ENCODE data around the gene ARFIP2. TPM values are rescaled to one million over a fixed set of nuclear protein-coding genes. Genes with fewer than 3 reads are reported as not detected.

ARFIP2 gene
- total RNA-seq, 1 experiment from 2014 or later: 55.1 TPM

DNA sequence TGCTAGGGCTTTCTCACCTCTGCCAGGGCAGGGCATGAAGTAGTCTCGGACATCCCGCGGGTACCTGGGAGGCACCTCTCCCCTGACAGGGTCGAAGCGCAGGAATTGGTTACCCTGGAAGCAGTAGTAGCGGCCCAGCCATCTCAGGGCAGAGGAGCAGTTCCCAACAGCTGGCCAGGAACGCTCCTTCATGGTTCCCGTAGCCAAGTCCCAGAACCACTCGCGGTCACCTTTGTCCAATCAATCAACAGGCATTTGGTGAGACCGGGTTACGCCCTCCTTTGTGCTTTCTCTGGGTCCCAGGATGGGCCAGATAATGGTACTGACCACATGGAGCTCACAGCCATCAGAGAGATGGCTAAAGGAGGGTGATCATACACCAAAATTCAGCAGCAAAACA, 43.7 kb downstream of the ARFIP2 start:
- Histone ChIP-seq H3K23me2 (ENCODE audit: insufficient read length, low read depth, low read length, poor library complexity, severe bottlenecking) (no peaks in the 10 kb centered on the region), H3K4me1 (ENCODE audit: insufficient read depth, low read length) (no peaks in the 10 kb centered on the region), H3K18ac (ENCODE audit: insufficient read length, low read depth, low read length) (no peak overlapping the region), H3K27me3 (ENCODE audit: insufficient read depth, low read length) (no peaks in the 10 kb centered on the region), H3K9ac (ENCODE audit: extremely low read depth, insufficient read length, low read length) (no peak overlapping the region), H3K14ac (ENCODE audit: insufficient read depth, low read length) (no peak overlapping the region), H2BK5ac (ENCODE audit: insufficient read length, low read length) (no peak overlapping the region), H2AK5ac (ENCODE audit: insufficient read length, low read length) (no peak overlapping the region), H3K56ac (ENCODE audit: insufficient read length, low read depth, low read length) (no peak overlapping the region), H3K79me1 (ENCODE audit: insufficient read depth, low read depth, low read length, poor library complexity, severe bottlenecking) (no peaks in the 10 kb centered on the region), H2BK120ac (ENCODE audit: low read depth, low read length, poor library complexity, severe bottlenecking) (no peak overlapping the region), H4K91ac (ENCODE audit: insufficient read length, low read depth, low read length) (no peak overlapping the region), H2BK20ac (ENCODE audit: low read depth, low read length, poor library complexity, severe bottlenecking) (no peak overlapping the region), H4K5ac (ENCODE audit: insufficient read length, low read depth, low read length) (no peak overlapping the region), H3K23ac (ENCODE audit: insufficient read length, low read depth, low read length) (no peak overlapping the region), H3K4ac (ENCODE audit: low read depth, low read length) (no peak overlapping the region), H4K8ac (replicated peaks; ENCODE audit: insufficient read length, low read depth, low read length) (no peak overlapping the region), H3K79me2 (ENCODE audit: insufficient read depth, low read length) (no peaks in the 10 kb centered on the region), H3K27ac (ENCODE audit: insufficient read length, low read depth, low read length) (no peak overlapping the region), H3K4me2 (ENCODE audit: insufficient read depth, insufficient read length, low read length) (no peak overlapping the region), H3K9me3 (ENCODE audit: control insufficient read depth, low read depth, low read length) (no peaks in the 10 kb centered on the region), H2BK12ac (ENCODE audit: insufficient read length, low read depth, low read length) (no peak overlapping the region), H2BK15ac (ENCODE audit: low read depth, low read length) (no peak overlapping the region), H3T11ph (ENCODE audit: low read length) (no peak overlapping the region), H4K20me1 (ENCODE audit: control insufficient read depth, insufficient read depth, insufficient read length) (no peaks in the 10 kb centered on the region), H2AFZ (ENCODE audit: low read length) (no peak overlapping the region)
- Mint-ChIP-seq H3K9me3 (no peaks in the 10 kb centered on the region), H3K4me1 (peaks cover 0 to 3% of the 10 kb centered on the region in 2 experiments; a peak in 1 of 4 replicates), H3K27me3 (ENCODE audit: low read depth) (peaks cover 2% of the 10 kb centered on the region; the same call in 1 of the 2 replicates), H3K4me3 (no peak overlapping the region), H3K36me3 (ENCODE audit: insufficient read depth in 1 of 3, low read depth in 3 of 3) (no peaks in the 10 kb centered on the region), H3K27ac (no peak overlapping the region)
- WGBS (ENCODE audit: extremely low coverage, insufficient read length, low lambda C conversion rate): no CpG with 5 or more reads among the region's 12 CpGs
- no peak for DNase-seq
- TF ChIP-seq, protein P1, sequence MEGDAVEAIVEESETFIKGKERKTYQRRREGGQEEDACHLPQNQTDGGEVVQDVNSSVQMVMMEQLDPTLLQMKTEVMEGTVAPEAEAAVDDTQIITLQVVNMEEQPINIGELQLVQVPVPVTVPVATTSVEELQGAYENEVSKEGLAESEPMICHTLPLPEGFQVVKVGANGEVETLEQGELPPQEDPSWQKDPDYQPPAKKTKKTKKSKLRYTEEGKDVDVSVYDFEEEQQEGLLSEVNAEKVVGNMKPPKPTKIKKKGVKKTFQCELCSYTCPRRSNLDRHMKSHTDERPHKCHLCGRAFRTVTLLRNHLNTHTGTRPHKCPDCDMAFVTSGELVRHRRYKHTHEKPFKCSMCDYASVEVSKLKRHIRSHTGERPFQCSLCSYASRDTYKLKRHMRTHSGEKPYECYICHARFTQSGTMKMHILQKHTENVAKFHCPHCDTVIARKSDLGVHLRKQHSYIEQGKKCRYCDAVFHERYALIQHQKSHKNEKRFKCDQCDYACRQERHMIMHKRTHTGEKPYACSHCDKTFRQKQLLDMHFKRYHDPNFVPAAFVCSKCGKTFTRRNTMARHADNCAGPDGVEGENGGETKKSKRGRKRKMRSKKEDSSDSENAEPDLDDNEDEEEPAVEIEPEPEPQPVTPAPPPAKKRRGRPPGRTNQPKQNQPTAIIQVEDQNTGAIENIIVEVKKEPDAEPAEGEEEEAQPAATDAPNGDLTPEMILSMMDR (conservative IDR thresholded peaks at IDR 0.05): no peak

Data from H9 (cell line).